Measurements from ENCODE around the gene BMAL1. TPM values are rescaled to one million over a fixed set of nuclear protein-coding genes. Genes with fewer than 3 reads are reported as not detected.

Gene BMAL1
- total RNA-seq, 1 experiment from 2014 or later: 3.3 TPM

DNA sequence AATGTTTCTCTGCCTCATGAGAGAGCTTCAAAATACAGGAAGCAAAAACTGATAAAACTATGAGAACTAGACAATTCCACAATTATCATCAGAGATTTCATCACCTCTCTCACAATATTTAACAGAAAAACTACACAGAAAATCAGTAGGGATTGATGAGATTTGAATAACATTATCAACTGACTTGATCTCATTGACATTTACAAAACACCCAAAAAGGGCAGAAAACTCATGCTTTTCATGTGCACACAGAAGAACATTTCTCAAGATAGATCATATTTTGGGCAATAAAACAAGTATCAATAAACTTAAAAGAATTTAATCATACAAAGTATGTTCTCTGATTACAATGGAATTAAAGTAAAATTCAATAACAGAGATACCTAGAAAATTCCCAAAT is 149.8 kb downstream of the BMAL1 start:
- H2BK120ac ChIP-seq (ENCODE audit: low read depth, low read length, poor library complexity, severe bottlenecking): no peak overlapping the region
- H3K27me3 ChIP-seq (ENCODE audit: insufficient read depth, low read length): no peaks in the 10 kb centered on the region
- H2AFZ ChIP-seq (ENCODE audit: low read length): no peak overlapping the region
- H4K91ac ChIP-seq (ENCODE audit: insufficient read length, low read depth, low read length): no peak overlapping the region
- H3K4me2 ChIP-seq (ENCODE audit: insufficient read depth, insufficient read length, low read length): no peak overlapping the region
- H3K56ac ChIP-seq (ENCODE audit: insufficient read length, low read depth, low read length): no peak overlapping the region
- H2BK12ac ChIP-seq (ENCODE audit: insufficient read length, low read depth, low read length): no peak overlapping the region
- peaks cover 31 to 36% of the 10 kb centered on the region in 2 experiments for H3K9me3 Mint-ChIP-seq
- no peak overlapping the region for H3K27ac Mint-ChIP-seq
- no peak overlapping the region for H3K9ac ChIP-seq (ENCODE audit: extremely low read depth, insufficient read length, low read length)
- no peak overlapping the region for H4K5ac ChIP-seq (ENCODE audit: insufficient read length, low read depth, low read length)
- H2AK5ac ChIP-seq (ENCODE audit: insufficient read length, low read length): no peak overlapping the region
- H3K18ac ChIP-seq (ENCODE audit: insufficient read length, low read depth, low read length): no peak overlapping the region
- H4K20me1 ChIP-seq (ENCODE audit: control insufficient read depth, insufficient read depth, insufficient read length): no peaks in the 10 kb centered on the region
- H3K27ac ChIP-seq (ENCODE audit: insufficient read length, low read depth, low read length): no peak overlapping the region
- H3T11ph ChIP-seq (ENCODE audit: low read length): no peak overlapping the region
- no peak overlapping the region for H4K8ac ChIP-seq (replicated peaks; ENCODE audit: insufficient read length, low read depth, low read length)
- H3K4me1 ChIP-seq (ENCODE audit: insufficient read depth, low read length): no peaks in the 10 kb centered on the region
- H3K36me3 Mint-ChIP-seq (ENCODE audit: insufficient read depth in 1 of 3, low read depth in 3 of 3): peaks cover 17 to 48% (median 34%) of the 10 kb centered on the region in 3 experiments
- H3K4ac ChIP-seq (ENCODE audit: low read depth, low read length): no peak overlapping the region
- TF ChIP-seq, protein P1, sequence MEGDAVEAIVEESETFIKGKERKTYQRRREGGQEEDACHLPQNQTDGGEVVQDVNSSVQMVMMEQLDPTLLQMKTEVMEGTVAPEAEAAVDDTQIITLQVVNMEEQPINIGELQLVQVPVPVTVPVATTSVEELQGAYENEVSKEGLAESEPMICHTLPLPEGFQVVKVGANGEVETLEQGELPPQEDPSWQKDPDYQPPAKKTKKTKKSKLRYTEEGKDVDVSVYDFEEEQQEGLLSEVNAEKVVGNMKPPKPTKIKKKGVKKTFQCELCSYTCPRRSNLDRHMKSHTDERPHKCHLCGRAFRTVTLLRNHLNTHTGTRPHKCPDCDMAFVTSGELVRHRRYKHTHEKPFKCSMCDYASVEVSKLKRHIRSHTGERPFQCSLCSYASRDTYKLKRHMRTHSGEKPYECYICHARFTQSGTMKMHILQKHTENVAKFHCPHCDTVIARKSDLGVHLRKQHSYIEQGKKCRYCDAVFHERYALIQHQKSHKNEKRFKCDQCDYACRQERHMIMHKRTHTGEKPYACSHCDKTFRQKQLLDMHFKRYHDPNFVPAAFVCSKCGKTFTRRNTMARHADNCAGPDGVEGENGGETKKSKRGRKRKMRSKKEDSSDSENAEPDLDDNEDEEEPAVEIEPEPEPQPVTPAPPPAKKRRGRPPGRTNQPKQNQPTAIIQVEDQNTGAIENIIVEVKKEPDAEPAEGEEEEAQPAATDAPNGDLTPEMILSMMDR (conservative IDR thresholded peaks at IDR 0.05): no peak
- no peak overlapping the region for H2BK5ac ChIP-seq (ENCODE audit: insufficient read length, low read length)
- DNase-seq: no peak
- no peaks in the 10 kb centered on the region; the same call in 1 of the 2 replicates for H3K79me2 ChIP-seq (ENCODE audit: insufficient read depth, low read length)
- no peaks in the 10 kb centered on the region for H3K79me1 ChIP-seq (ENCODE audit: insufficient read depth, low read depth, low read length, poor library complexity, severe bottlenecking)
- no peak overlapping the region for H3K23ac ChIP-seq (ENCODE audit: insufficient read length, low read depth, low read length)
- no peak overlapping the region for H2BK15ac ChIP-seq (ENCODE audit: low read depth, low read length)
- H3K4me1 Mint-ChIP-seq: peaks cover 0 to 3% of the 10 kb centered on the region in 2 experiments; a peak in 1 of 4 replicates
- H3K4me3 Mint-ChIP-seq: no peak overlapping the region
- H3K27me3 Mint-ChIP-seq (ENCODE audit: low read depth): no peaks in the 10 kb centered on the region
- H2BK20ac ChIP-seq (ENCODE audit: low read depth, low read length, poor library complexity, severe bottlenecking): no peak overlapping the region
- no peak overlapping the region for H3K14ac ChIP-seq (ENCODE audit: insufficient read depth, low read length)
- no peaks in the 10 kb centered on the region for H3K23me2 ChIP-seq (ENCODE audit: insufficient read length, low read depth, low read length, poor library complexity, severe bottlenecking)
- H3K9me3 ChIP-seq (ENCODE audit: control insufficient read depth, low read depth, low read length): no peaks in the 10 kb centered on the region
